Epithelial cell of esophagus (primary cell): ENCODE measurements around the gene WNT10A.

Experiments
- DNase-seq: peaks from one replicate; pipeline ENCODE4 v3.0.0; 2010; ENCODE audit warnings: low read depth
- H3K4me3 ChIP-seq: 2 replicates; pipeline ENCODE4 v1.5.1; 2011; ENCODE audit warnings: mild to moderate bottlenecking, low read length, control low read depth
- TF ChIP-seq, protein P1 (sequence below): IDR thresholded peaks from 2 replicates; pipeline ENCODE4 v1.5.1; 2011; ENCODE audit warnings: low read depth, mild to moderate bottlenecking, low read length, control low read depth, inconsistent platforms; ENCODE audit not compliant: insufficient read depth; ENCODE audit errors: missing control alignments

The WNT10A gene

DNA sequence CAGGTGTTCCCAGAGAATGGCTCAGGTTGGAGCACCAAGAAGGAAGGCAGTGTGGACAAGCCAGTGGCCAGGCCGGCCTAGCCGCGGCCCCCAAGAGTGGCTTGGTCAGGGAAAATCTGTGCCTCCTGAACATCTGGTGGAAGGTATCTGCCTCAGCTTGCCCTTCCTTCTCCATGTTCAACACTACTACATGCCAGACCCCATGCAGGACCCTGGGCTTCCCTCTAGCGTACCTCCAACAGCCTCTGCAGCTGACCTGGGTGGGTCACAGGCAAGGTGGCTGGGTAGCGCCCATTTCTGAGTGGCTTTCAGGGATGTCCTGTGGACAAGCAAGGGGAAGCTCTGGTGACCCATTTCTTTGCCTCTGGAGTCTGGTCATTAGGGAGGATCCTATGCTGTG lies 7.7 kb downstream of the WNT10A start:
- DNase-seq = no peak
- H3K4me3 ChIP-seq = no peak overlapping the region
- TF ChIP-seq, protein P1, sequence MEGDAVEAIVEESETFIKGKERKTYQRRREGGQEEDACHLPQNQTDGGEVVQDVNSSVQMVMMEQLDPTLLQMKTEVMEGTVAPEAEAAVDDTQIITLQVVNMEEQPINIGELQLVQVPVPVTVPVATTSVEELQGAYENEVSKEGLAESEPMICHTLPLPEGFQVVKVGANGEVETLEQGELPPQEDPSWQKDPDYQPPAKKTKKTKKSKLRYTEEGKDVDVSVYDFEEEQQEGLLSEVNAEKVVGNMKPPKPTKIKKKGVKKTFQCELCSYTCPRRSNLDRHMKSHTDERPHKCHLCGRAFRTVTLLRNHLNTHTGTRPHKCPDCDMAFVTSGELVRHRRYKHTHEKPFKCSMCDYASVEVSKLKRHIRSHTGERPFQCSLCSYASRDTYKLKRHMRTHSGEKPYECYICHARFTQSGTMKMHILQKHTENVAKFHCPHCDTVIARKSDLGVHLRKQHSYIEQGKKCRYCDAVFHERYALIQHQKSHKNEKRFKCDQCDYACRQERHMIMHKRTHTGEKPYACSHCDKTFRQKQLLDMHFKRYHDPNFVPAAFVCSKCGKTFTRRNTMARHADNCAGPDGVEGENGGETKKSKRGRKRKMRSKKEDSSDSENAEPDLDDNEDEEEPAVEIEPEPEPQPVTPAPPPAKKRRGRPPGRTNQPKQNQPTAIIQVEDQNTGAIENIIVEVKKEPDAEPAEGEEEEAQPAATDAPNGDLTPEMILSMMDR = no peak

DNA sequence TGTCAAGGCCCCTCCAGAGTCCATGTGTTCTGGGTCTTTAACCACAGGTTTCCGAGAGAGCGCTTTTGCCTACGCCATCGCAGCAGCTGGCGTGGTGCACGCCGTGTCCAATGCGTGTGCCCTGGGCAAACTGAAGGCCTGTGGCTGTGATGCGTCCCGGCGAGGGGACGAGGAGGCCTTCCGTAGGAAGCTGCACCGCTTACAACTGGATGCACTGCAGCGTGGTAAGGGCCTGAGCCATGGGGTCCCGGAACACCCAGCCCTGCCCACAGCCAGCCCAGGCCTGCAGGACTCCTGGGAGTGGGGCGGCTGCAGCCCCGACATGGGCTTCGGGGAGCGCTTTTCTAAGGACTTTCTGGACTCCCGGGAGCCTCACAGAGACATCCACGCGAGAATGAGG lies 9.3 kb downstream of the WNT10A start:
- no peak overlapping the region for H3K4me3 ChIP-seq
- TF ChIP-seq, protein P1 = no peak
- no peak for DNase-seq

DNA sequence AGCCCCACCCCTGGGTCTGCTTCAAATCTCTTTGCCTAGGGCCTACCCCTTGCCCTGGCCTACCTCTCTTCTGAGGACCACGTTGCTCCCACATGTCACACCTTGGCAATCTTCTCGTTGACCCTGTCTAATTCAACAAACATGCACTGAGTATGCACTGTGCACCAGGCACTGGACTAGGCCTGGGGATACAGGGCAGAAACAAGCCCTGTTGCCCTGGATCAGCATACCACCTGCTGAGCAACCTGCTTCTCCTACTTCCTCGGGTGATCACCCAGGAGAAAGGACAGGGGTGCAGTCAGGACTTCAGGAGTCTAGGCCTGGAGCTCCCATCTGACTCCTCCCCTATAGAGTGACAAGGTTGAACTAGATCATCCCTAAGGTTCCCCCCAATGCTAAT lies 9.7 kb downstream of the WNT10A start:
- TF ChIP-seq, protein P1 = no peak
- DNase-seq = no peak
- no peak overlapping the region for H3K4me3 ChIP-seq

DNA sequence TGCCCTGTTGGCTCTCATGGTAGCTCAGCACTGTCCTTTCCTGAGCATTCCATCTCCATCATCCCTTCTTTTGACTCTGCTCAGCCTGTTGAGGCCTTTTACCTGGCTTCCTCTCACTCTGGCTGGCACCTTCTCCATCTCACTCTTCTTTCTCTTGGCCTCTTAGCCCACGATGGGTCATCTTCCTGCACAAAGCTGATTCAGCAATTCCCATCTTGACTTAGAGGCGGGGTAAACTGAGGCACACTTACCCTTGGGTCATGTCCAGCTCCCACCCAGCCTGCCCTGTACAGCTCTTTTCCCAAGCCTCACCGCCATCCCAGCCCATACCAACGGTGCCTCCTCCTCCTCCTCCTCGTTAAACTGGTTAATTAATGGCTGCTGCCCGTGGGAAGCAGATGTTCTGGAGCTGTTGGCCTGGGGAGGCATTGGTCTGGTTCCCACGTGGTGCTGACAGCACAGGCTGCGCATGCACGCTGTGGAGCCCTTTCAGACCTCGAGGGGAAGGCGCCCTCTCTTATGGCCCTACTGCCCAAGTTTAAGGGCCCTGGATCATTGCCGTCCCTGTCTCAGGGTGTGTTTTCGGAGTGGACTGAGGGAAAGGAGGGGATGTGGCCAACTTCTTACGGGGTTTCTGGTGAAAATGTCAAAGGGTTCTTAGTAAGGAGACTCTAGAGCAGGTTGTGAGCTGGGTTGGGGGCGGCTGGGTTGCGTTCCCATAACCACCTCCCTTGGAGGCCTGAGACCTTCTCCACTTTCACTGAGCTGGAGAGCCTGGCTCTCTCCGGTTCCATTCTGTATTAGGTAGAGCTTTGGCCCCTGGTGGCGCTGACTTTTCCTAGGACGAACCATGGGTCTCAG lies 10.9 kb downstream of the WNT10A start:
- no peak overlapping the region for H3K4me3 ChIP-seq
- DNase-seq = no peak
- TF ChIP-seq, protein P1 = no peak

DNA sequence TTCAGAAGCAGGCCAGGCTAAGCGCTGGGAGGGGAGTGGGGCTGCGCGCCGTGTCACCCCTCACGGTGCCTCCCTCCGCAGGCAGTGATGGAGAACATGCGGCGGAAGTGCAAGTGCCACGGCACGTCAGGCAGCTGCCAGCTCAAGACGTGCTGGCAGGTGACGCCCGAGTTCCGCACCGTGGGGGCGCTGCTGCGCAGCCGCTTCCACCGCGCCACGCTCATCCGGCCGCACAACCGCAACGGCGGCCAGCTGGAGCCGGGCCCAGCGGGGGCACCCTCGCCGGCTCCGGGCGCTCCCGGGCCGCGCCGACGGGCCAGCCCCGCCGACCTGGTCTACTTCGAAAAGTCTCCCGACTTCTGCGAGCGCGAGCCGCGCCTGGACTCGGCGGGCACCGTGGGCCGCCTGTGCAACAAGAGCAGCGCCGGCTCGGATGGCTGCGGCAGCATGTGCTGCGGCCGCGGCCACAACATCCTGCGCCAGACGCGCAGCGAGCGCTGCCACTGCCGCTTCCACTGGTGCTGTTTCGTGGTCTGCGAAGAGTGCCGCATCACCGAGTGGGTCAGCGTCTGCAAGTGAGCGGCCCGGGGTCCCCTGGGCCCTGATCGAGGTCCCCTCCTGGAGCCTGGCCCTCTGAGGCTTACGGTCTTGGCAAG lies 12.2 kb downstream of the WNT10A start:
- peak; percentile 78 for DNase-seq
- TF ChIP-seq, protein P1 = peak; percentile 46
- H3K4me3 ChIP-seq = peak overlapping the region; percentile 44

DNA sequence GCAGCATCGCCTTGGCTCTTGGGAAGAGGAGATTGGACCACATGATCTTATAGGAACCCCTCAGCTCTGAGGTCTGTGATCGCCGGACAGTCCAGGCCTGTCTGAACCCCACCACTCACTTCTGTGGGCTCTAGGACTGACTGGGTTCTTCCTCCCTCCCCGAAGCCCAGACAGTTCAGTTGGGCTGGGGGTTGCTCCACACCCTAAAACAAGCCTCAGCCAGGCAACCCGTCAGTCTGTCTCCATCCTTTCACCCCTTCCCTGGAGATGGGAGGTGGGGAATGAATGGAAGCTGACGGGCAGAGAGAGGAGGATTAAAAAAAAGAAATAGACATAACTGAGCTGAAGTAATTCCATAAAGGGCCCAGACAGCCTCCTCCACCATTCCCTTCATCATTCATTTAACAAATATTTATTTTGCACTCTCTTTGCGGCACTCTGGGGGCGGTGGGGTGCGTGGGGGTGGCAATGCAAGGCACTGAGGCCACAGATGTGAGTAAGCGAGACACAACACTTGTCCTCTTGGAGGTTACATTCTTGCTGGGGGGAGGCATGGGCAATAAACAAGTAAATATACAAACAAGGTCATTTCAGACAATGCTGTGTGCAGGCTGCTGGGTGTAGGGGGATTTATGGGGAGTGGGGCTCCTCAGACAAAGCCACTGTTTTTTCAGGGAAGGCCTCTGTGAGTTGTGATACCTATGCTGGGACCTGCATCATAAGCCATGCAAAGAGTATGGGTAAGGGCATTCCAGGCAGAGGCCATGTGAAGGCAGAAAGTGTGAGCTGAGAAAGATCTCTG lies 12.9 kb downstream of the WNT10A start:
- TF ChIP-seq, protein P1 = no peak
- no peak for DNase-seq
- H3K4me3 ChIP-seq = peak overlapping the region; percentile 44
